Kidney (tissue), 14 donors: ENCODE measurements around the gene MAMLD1. TPM values are rescaled to one million over a fixed set of nuclear protein-coding genes. Genes with fewer than 3 reads are reported as not detected.

Experiments
- DNase-seq, 5 donors: peaks; one replicate each; pipeline ENCODE4 v3.0.0-alpha.2; 2013 to 2020
- FAIRE-seq: peaks from 2 replicates; lab custom pipeline; 2012; peaks lifted over from hg19 to GRCh38; lab: Jason Lieb, UNC
- H3K27ac ChIP-seq, 2 donors: one replicate each; pipeline ENCODE4 v1.7.0; 2013; ENCODE audit warnings: low read depth in 2 of 2, low read length in 2 of 2, inconsistent platforms in 1 of 2
- H3K27me3 ChIP-seq: one replicate; pipeline ENCODE4 v1.7.1; 2013; ENCODE audit warnings: low read length, inconsistent platforms; ENCODE audit not compliant: control insufficient read depth, insufficient read depth
- H3K36me3 ChIP-seq, 3 donors: one replicate each; pipeline versions ENCODE4 v1.7.0 to v1.7.1; 2013; ENCODE audit warnings: low read length in 3 of 3, control low read depth in 1 of 3, inconsistent platforms in 1 of 3; ENCODE audit not compliant: insufficient read depth in 3 of 3, control insufficient read depth in 2 of 3
- H3K4me1 ChIP-seq, 3 donors: one replicate each; pipeline versions ENCODE4 v1.7.0 to v1.7.1; 2013; ENCODE audit warnings: low read length in 3 of 3, inconsistent platforms in 1 of 3, low read depth in 1 of 3; ENCODE audit not compliant: control insufficient read depth in 2 of 3, insufficient read depth in 2 of 3
- H3K4me3 ChIP-seq, 3 donors: one replicate each; pipeline versions ENCODE4 v1.7.0 to v1.8.1; 2013; ENCODE audit warnings: low read length in 3 of 3, control low read depth in 1 of 3, inconsistent platforms in 1 of 3
- H3K9ac ChIP-seq, 3 donors: one replicate each; pipeline versions ENCODE4 v1.7.0 to v1.7.1; 2013; ENCODE audit warnings: low read length in 3 of 3, control low read depth in 1 of 3, inconsistent platforms in 1 of 3
- H3K9me3 ChIP-seq, 3 donors: one replicate each; pipeline versions ENCODE4 v1.7.0 to v1.7.1; 2013; ENCODE audit warnings: low read length in 3 of 3, control low read depth in 1 of 3, inconsistent platforms in 1 of 3; ENCODE audit not compliant: control insufficient read depth in 2 of 3, insufficient read depth in 1 of 3
- CTCF ChIP-seq: IDR thresholded peaks from 3 replicates; pipeline ENCODE4 v1.5.1; 2012; ENCODE audit warnings: mild to moderate bottlenecking, moderate library complexity, borderline replicate concordance; ENCODE audit not compliant: insufficient read depth; ENCODE audit errors: extremely low read depth
- intact Hi-C: fragments of 100-400 bp; cut with DNase I; formaldehyde crosslinking; loops from one replicate; pipeline ENCODE4 v1.11.1; 2022
- polyA plus RNA-seq: library from polyadenylated mRNA; stranded (reverse); fragments of 350-450 nt; fragmentation: Illumina TruSeq; extraction: RNeasy Lipid Tissue Mini Kit (QIAGEN cat#74804); gene quantifications from one replicate; pipeline ENCODE4 v1.2.3, GENCODE V29; 2014; ENCODE audit warnings: low read depth, low replicate concordance; ENCODE audit not compliant: insufficient read depth
- total RNA-seq: library from RNA; stranded (reverse); fragmentation: NEBNext Ultra II Directional; extraction: Animal tissue kit (Norgen Biotek cat#: 25700); gene quantifications from one replicate; pipeline ENCODE4 v1.2.1, GENCODE V29; 2021
- donor health status: control.
- donor health status: control.
- donor health status: control.
- donor health status: control.
- donor health status: control.
- donor health status: DM: yes; HTN: yes; CAD: no.
- donor health status: Normal renal cell carcinoma (clear cell type).

Gene MAMLD1
- total and polyA plus RNA-seq, 2 donors from 2014 or later, result 1.4 to 6.5 TPM

DNA sequence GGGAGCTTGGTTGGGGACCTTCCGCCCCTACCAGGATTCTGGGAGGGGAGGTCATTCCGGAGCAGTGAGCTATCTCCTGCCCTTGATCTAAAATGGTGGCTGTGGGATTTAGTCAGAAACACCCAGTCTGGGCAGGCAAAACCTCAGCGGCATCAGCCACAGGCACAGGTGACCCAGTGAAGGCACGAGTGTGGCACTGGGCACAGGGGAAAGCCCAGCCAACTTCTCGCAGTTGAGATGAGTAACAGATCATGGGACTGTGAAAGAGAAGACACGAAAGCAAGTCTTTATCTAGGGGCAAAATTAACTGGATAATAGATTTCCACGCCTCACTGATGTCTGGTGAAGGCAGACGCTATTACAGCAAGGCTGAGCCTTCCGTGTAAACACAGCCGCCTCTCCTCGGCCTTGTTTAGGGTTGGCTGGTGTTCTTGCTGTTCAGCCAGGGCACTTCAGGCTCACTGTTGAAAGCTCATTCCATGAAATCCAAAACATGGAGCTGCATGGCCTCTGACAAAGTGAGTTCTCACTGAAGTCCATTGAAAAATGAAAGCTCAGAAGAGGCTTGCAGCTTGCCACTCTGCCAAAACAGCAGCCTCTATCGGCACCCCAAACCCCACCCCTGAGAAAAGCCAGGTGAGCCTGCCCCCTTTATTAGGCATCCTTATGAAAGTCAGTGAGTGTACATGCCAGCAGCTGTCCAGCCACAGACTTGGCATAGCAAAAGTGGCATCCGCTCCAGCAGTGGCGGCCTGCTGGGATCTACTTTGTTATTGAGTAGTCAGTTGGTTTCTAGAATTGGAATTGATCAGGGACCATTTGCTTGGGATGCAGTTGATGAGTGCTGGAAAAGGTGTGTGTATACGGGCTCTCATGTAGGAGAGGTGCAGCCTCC is 103.0 kb downstream of the MAMLD1 start:
- Histone ChIP-seq H3K4me3 (no peak overlapping the region), H3K36me3 (no peaks in the 10 kb centered on the region), H3K9ac (no peak overlapping the region), H3K4me1 (no peaks in the 10 kb centered on the region), H3K27me3 (no peaks in the 10 kb centered on the region), H3K27ac (no peak overlapping the region), H3K9me3 (no peaks in the 10 kb centered on the region)
- intact Hi-C loops, result no loop called here
- DNase-seq, result peak in 1 of 5 donors; percentile 6
- FAIRE-seq, result no peak
- no peak for TF ChIP-seq CTCF

- no peak for FAIRE-seq
- intact Hi-C loops, result no loop called here
Observed at GRCh38 chrX:150472306-150472705, 109.2 kb downstream of the MAMLD1 start.

GRCh38 chrX:150473371-150473770 is 110.3 kb downstream of the MAMLD1 start:
- H3K4me3 ChIP-seq, result no peak overlapping the region
- intact Hi-C loops, result no loop called here
- H3K9ac ChIP-seq, result no peak overlapping the region
- no peak for TF ChIP-seq CTCF
- FAIRE-seq (no peak), DNase-seq (no peak)
- H3K9me3 ChIP-seq, result no peaks in the 10 kb centered on the region
- H3K27ac ChIP-seq, result no peak overlapping the region
- H3K27me3 ChIP-seq, result no peaks in the 10 kb centered on the region
- no peaks in the 10 kb centered on the region for H3K36me3 ChIP-seq
- H3K4me1 ChIP-seq, result no peaks in the 10 kb centered on the region

More at GRCh38 chrX:150472306-150472705, 109.2 kb downstream of the MAMLD1 start:
- Histone ChIP-seq H3K4me3 (no peak overlapping the region), H3K27ac (no peak overlapping the region), H3K4me1 (no peaks in the 10 kb centered on the region), H3K36me3 (no peaks in the 10 kb centered on the region), H3K9me3 (no peaks in the 10 kb centered on the region), H3K9ac (no peak overlapping the region), H3K27me3 (no peaks in the 10 kb centered on the region)
- no peak for DNase-seq
- TF ChIP-seq CTCF, result no peak
